GM21515 (cell line): ENCODE data around the gene CCDC88C.

Experiments used
- ATAC-seq: cut with Tn5 transposase; IDR thresholded peaks from one replicate; pipeline ENCODE4 v1.9.1; 2021; ENCODE audit not compliant: unreplicated experiment

CCDC88C gene

GRCh38 chr14:91329486-91330014 lies 88.1 kb downstream of the CCDC88C start:
- no peak for ATAC-seq

- ATAC-seq = no peak
Observed at GRCh38 chr14:91328313-91329050, 89.1 kb downstream of the CCDC88C start.

GRCh38 chr14:91327661-91328312 lies 89.8 kb downstream of the CCDC88C start:
- ATAC-seq = no peak

GRCh38 chr14:91327250-91327595 lies 90.4 kb downstream of the CCDC88C start:
- no peak for ATAC-seq

- ATAC-seq = no peak
Observed at GRCh38 chr14:91326514-91327249, 90.9 kb downstream of the CCDC88C start.

- ATAC-seq = no peak
Observed at GRCh38 chr14:91324606-91325575, 92.7 kb downstream of the CCDC88C start.

- peak; percentile 71 for ATAC-seq
Observed at GRCh38 chr14:91323671-91324605, 93.7 kb downstream of the CCDC88C start.

GRCh38 chr14:91323031-91323430 lies 94.6 kb downstream of the CCDC88C start:
- ATAC-seq = no peak

- no peak for ATAC-seq
Observed at GRCh38 chr14:91322623-91323022, 95.0 kb downstream of the CCDC88C start.

GRCh38 chr14:91321131-91321530 lies 96.5 kb downstream of the CCDC88C start:
- no peak for ATAC-seq

GRCh38 chr14:91320266-91320665 lies 97.4 kb downstream of the CCDC88C start:
- ATAC-seq = no peak

- no peak for ATAC-seq
Observed at GRCh38 chr14:91318911-91319310, 98.7 kb downstream of the CCDC88C start.

GRCh38 chr14:91317381-91318308 lies 100.0 kb downstream of the CCDC88C start:
- ATAC-seq = no peak

- no peak for ATAC-seq
Observed at GRCh38 chr14:91316761-91317160, 100.9 kb downstream of the CCDC88C start.

GRCh38 chr14:91315844-91316267 lies 101.8 kb downstream of the CCDC88C start:
- ATAC-seq = peak; percentile 74

GRCh38 chr14:91313852-91314251 lies 103.8 kb downstream of the CCDC88C start:
- ATAC-seq = no peak

GRCh38 chr14:91313154-91313850 lies 104.3 kb downstream of the CCDC88C start:
- ATAC-seq = no peak

GRCh38 chr14:91311284-91311662 lies 106.3 kb downstream of the CCDC88C start:
- no peak for ATAC-seq
